ENCODE measurements around the gene PPM1D.
A peak's percentile ranks its signal among the peaks of the same experiment; 100 is the strongest.
"Not testable (repeated sequence)": the region's sequence is repeated elsewhere in the genome, so short reads cannot be mapped to it uniquely, and the experiment has no call there.

PPM1D gene

GRCh38 chr17:60594734-60595133 is 5.3 kb upstream of the PPM1D start:
- peaks cover 3% of the 10 kb centered on the region for H3K4me1 ChIP-seq (ENCODE audit: control insufficient read depth, insufficient read depth, low read length)
- no peak overlapping the region for H3K4me2 ChIP-seq (ENCODE audit: low read length)
- H3K9ac ChIP-seq (ENCODE audit: low read depth, low read length), result no peak overlapping the region
- no peaks in the 10 kb centered on the region for H3K36me3 ChIP-seq (ENCODE audit: insufficient read depth, low read length)
- no peaks in the 10 kb centered on the region for H3K9me3 ChIP-seq (replicated peaks; ENCODE audit: low read length)
- no peak overlapping the region for H3K4me3 ChIP-seq (ENCODE audit: low read length)
- H3K27me3 ChIP-seq (ENCODE audit: control insufficient read depth, insufficient read depth, low read length), result peaks cover 24% of the 10 kb centered on the region

GRCh38 chr17:60597297-60597696 is 2.7 kb upstream of the PPM1D start:
- H3K27me3 ChIP-seq (ENCODE audit: control insufficient read depth, insufficient read depth, low read length), result peaks cover 5% of the 10 kb centered on the region
- H3K9me3 ChIP-seq (replicated peaks; ENCODE audit: low read length), result no peaks in the 10 kb centered on the region
- peaks cover 3% of the 10 kb centered on the region for H3K4me1 ChIP-seq (ENCODE audit: control insufficient read depth, insufficient read depth, low read length)
- no peak overlapping the region for H3K4me3 ChIP-seq (ENCODE audit: low read length)
- H3K4me2 ChIP-seq (ENCODE audit: low read length), result no peak overlapping the region
- H3K36me3 ChIP-seq (ENCODE audit: insufficient read depth, low read length), result no peaks in the 10 kb centered on the region
- no peak overlapping the region for H3K9ac ChIP-seq (ENCODE audit: low read depth, low read length)

GRCh38 chr17:60598001-60598736 is 1.8 kb upstream of the PPM1D start:
- H3K4me2 ChIP-seq (ENCODE audit: low read length), result no peak overlapping the region
- H3K4me3 ChIP-seq (ENCODE audit: low read length), result no peak overlapping the region
- no peaks in the 10 kb centered on the region for H3K36me3 ChIP-seq (ENCODE audit: insufficient read depth, low read length)
- no peaks in the 10 kb centered on the region for H3K27me3 ChIP-seq (ENCODE audit: control insufficient read depth, insufficient read depth, low read length)
- no peaks in the 10 kb centered on the region for H3K9me3 ChIP-seq (replicated peaks; ENCODE audit: low read length)
- peaks cover 8% of the 10 kb centered on the region for H3K4me1 ChIP-seq (ENCODE audit: control insufficient read depth, insufficient read depth, low read length)
- no peak overlapping the region for H3K9ac ChIP-seq (ENCODE audit: low read depth, low read length)

- peak overlapping the region; percentile 91 for H3K4me3 ChIP-seq (ENCODE audit: low read length)
Measured at GRCh38 chr17:60599220-60599619, 773 bp upstream of the PPM1D start.

GRCh38 chr17:60600490-60601446 is 775 bp downstream of the PPM1D start:
- Histone ChIP-seq H3K27me3 (ENCODE audit: control insufficient read depth, insufficient read depth, low read length) (no peaks in the 10 kb centered on the region), H3K4me1 (ENCODE audit: control insufficient read depth, insufficient read depth, low read length) (peaks cover 25% of the 10 kb centered on the region), H3K4me2 (ENCODE audit: low read length) (peak overlapping the region; percentile 89), H3K9ac (ENCODE audit: low read depth, low read length) (peak overlapping the region; percentile 87), H3K4me3 (ENCODE audit: low read length) (peak overlapping the region; percentile 91), H3K36me3 (ENCODE audit: insufficient read depth, low read length) (no peaks in the 10 kb centered on the region), H3K9me3 (replicated peaks; ENCODE audit: low read length) (no peaks in the 10 kb centered on the region)

More at GRCh38 chr17:60599220-60599619, 773 bp upstream of the PPM1D start:
- Histone ChIP-seq H3K9me3 (replicated peaks; ENCODE audit: low read length) (no peaks in the 10 kb centered on the region), H3K9ac (ENCODE audit: low read depth, low read length) (peak overlapping the region; percentile 87), H3K4me1 (ENCODE audit: control insufficient read depth, insufficient read depth, low read length) (peaks cover 11% of the 10 kb centered on the region), H3K27me3 (ENCODE audit: control insufficient read depth, insufficient read depth, low read length) (no peaks in the 10 kb centered on the region), H3K36me3 (ENCODE audit: insufficient read depth, low read length) (no peaks in the 10 kb centered on the region), H3K4me2 (ENCODE audit: low read length) (peak overlapping the region; percentile 89)

- no peaks in the 10 kb centered on the region for H3K27me3 ChIP-seq (ENCODE audit: control insufficient read depth, insufficient read depth, low read length)
- H3K4me3 ChIP-seq (ENCODE audit: low read length), result peak overlapping the region; percentile 91
- H3K9me3 ChIP-seq (replicated peaks; ENCODE audit: low read length), result no peaks in the 10 kb centered on the region
- no peaks in the 10 kb centered on the region for H3K36me3 ChIP-seq (ENCODE audit: insufficient read depth, low read length)
- peaks cover 31% of the 10 kb centered on the region for H3K4me1 ChIP-seq (ENCODE audit: control insufficient read depth, insufficient read depth, low read length)
- peak overlapping the region; percentile 87 for H3K9ac ChIP-seq (ENCODE audit: low read depth, low read length)
- H3K4me2 ChIP-seq (ENCODE audit: low read length), result peak overlapping the region; percentile 89
Measured at GRCh38 chr17:60601447-60602384, 1.7 kb downstream of the PPM1D start.

DNA sequence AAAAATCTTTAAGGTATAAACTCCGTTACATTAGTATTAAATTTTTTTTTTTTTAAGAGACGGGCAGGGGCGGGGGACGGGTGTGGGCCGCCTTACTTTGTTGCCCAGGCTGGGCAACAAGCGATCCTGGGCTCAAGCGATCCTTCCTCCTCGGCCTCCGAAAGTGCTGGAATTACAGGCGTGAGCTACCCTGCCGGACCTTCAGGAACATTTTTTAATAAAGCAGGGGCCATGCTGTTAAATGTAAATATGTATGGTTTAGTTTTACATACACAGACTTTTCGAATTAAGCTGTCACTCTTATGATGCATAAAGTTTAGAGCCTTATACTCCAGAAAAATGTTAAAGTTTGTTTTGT is 2.4 kb downstream of the PPM1D start:
- Histone ChIP-seq H3K4me3 (ENCODE audit: low read length) (peak overlapping the region; percentile 91), H3K9ac (ENCODE audit: low read depth, low read length) (peak overlapping the region; percentile 87), H3K4me1 (ENCODE audit: control insufficient read depth, insufficient read depth, low read length) (peaks cover 31% of the 10 kb centered on the region)

GRCh38 chr17:60602871-60603270 is 2.9 kb downstream of the PPM1D start:
- Histone ChIP-seq H3K9ac (ENCODE audit: low read depth, low read length) (peak overlapping the region; percentile 87), H3K4me3 (ENCODE audit: low read length) (peak overlapping the region; percentile 91), H3K4me2 (ENCODE audit: low read length) (peak overlapping the region; percentile 89), H3K36me3 (ENCODE audit: insufficient read depth, low read length) (no peaks in the 10 kb centered on the region), H3K27me3 (ENCODE audit: control insufficient read depth, insufficient read depth, low read length) (no peaks in the 10 kb centered on the region), H3K4me1 (ENCODE audit: control insufficient read depth, insufficient read depth, low read length) (peaks cover 31% of the 10 kb centered on the region), H3K9me3 (replicated peaks; ENCODE audit: low read length) (no peaks in the 10 kb centered on the region)

More for the DNA sequence above, 2.4 kb downstream of the PPM1D start:
- Histone ChIP-seq H3K4me2 (ENCODE audit: low read length) (peak overlapping the region; percentile 89), H3K9me3 (replicated peaks; ENCODE audit: low read length) (no peaks in the 10 kb centered on the region), H3K36me3 (ENCODE audit: insufficient read depth, low read length) (no peaks in the 10 kb centered on the region), H3K27me3 (ENCODE audit: control insufficient read depth, insufficient read depth, low read length) (no peaks in the 10 kb centered on the region)

GRCh38 chr17:60603477-60603876 is 3.5 kb downstream of the PPM1D start:
- not testable (repeated sequence) for H3K27me3 ChIP-seq (ENCODE audit: control insufficient read depth, insufficient read depth, low read length); H3K4me3 ChIP-seq (ENCODE audit: low read length); H3K4me2 ChIP-seq (ENCODE audit: low read length); H3K36me3 ChIP-seq (ENCODE audit: insufficient read depth, low read length); H3K9me3 ChIP-seq (replicated peaks; ENCODE audit: low read length); H3K9ac ChIP-seq (ENCODE audit: low read depth, low read length)
- H3K4me1 ChIP-seq (ENCODE audit: control insufficient read depth, insufficient read depth, low read length), result peaks cover 31% of the 10 kb centered on the region

DNA sequence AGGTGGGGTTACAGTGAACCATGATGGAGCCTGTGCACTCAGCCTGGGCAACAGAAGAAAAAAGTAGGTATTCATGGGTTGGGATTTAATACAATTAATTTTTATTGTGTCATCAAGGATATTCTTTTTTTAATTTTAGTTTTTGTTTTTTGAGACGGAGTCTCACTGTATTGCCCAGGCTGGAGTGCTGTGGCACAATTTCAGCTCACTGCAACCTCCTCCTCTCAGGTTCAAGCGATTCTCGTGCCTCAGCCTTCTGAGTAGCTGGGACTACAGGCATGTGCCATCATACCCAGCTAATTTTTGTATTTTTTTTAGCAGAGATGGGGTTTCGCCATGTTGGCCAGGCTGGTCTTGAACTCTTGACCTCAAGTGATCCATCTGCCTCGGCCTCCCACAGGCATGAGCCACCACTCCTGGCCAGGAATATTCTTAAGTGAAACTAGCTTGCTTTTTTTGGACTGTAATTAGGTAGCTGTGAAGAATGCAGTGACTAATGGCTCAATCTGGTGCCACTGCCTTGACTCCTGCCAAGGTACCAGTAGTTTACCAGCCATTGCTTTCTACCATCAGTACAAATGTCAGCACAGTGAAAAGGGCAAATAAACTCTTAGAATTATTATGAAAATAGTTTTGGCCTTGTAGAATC is 4.8 kb downstream of the PPM1D start:
- H3K4me3 ChIP-seq (ENCODE audit: low read length), result no peak overlapping the region
- H3K9ac ChIP-seq (ENCODE audit: low read depth, low read length), result no peak overlapping the region
- peak overlapping the region; percentile 26 for H3K4me2 ChIP-seq (ENCODE audit: low read length)
- no peaks in the 10 kb centered on the region for H3K9me3 ChIP-seq (replicated peaks; ENCODE audit: low read length)
- H3K27me3 ChIP-seq (ENCODE audit: control insufficient read depth, insufficient read depth, low read length), result no peaks in the 10 kb centered on the region
- peaks cover 27% of the 10 kb centered on the region for H3K4me1 ChIP-seq (ENCODE audit: control insufficient read depth, insufficient read depth, low read length)
- no peaks in the 10 kb centered on the region for H3K36me3 ChIP-seq (ENCODE audit: insufficient read depth, low read length)
